ENCODE measurements around the gene IDUA.

IDUA gene

DNA sequence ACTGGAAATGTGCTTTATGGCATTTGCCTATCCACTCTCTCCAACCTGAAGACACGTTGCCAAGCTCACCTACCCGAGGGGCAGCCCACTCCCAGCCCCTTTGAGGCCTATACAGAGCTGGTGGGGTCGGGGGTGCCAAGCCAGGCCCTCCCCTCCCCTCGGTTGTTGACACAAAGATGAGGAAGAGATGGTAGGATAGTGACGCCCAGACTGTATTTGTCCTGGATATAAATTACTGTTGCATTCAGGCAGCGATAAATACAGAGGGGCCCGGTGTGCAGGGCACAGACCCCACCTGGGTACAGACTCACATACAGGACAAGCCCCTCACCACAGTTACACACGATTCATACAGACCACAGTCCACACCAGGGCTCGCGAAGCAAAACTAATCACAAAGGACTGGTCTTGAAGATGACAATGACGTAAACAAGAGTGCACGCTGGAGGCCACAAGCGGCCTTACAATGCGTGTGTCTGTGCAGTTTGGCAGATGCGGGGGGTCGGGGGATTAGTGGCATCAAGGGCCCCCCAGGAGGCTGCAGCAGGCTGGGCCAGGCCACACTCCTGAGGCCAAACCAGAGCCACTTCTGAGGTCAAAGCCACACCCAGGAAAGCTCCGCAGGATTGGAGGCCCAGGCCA, 28.0 kb upstream of the IDUA start:
- DNase-seq (ENCODE audit: extremely low spot score), result no peak
- TF ChIP-seq HDGF (IDR thresholded peaks at IDR 0.05; ENCODE audit: borderline replicate concordance), result no peak
- TF ChIP-seq FOXA1 (IDR thresholded peaks at IDR 0.05), result no peak
- no peak for TF ChIP-seq ZNF384 (IDR thresholded peaks at IDR 0.05)
- no peak for TF ChIP-seq FOXM1 (IDR thresholded peaks at IDR 0.05; ENCODE audit: borderline replicate concordance)
- TF ChIP-seq SUZ12 (IDR thresholded peaks at IDR 0.05), result no peak
- TF ChIP-seq CTBP1 (IDR thresholded peaks at IDR 0.05; ENCODE audit: borderline replicate concordance), result no peak
- TF ChIP-seq ARNT (IDR thresholded peaks at IDR 0.05), result no peak
- no peak for TF ChIP-seq ELF4 (IDR thresholded peaks at IDR 0.05)
- TF ChIP-seq L3MBTL2 (conservative IDR thresholded peaks at IDR 0.05), result no peak
- no peak for TF ChIP-seq NFRKB (IDR thresholded peaks at IDR 0.05)
- TF ChIP-seq LEF1 (IDR thresholded peaks at IDR 0.05; ENCODE audit: borderline replicate concordance), result no peak
- TF ChIP-seq TARDBP (IDR thresholded peaks at IDR 0.05), result no peak
- no peak for TF ChIP-seq FOXK2 (IDR thresholded peaks at IDR 0.05)
- TF ChIP-seq SP1 (IDR thresholded peaks at IDR 0.05), result no peak
- no peak for TF ChIP-seq BHLHE40 (IDR thresholded peaks at IDR 0.05; ENCODE audit: borderline replicate concordance)
- TF ChIP-seq, protein P1, sequence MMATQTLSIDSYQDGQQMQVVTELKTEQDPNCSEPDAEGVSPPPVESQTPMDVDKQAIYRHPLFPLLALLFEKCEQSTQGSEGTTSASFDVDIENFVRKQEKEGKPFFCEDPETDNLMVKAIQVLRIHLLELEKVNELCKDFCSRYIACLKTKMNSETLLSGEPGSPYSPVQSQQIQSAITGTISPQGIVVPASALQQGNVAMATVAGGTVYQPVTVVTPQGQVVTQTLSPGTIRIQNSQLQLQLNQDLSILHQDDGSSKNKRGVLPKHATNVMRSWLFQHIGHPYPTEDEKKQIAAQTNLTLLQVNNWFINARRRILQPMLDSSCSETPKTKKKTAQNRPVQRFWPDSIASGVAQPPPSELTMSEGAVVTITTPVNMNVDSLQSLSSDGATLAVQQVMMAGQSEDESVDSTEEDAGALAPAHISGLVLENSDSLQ (IDR thresholded peaks at IDR 0.05), result no peak
- ChIA-PET POLR2A (interaction anchor here (1.3 kb wide), 1 partner anchor 28 kb away, joined by 4 read pairs; the partner anchor contains the start of gene IDUA), CTCF (no interaction called here)

DNA sequence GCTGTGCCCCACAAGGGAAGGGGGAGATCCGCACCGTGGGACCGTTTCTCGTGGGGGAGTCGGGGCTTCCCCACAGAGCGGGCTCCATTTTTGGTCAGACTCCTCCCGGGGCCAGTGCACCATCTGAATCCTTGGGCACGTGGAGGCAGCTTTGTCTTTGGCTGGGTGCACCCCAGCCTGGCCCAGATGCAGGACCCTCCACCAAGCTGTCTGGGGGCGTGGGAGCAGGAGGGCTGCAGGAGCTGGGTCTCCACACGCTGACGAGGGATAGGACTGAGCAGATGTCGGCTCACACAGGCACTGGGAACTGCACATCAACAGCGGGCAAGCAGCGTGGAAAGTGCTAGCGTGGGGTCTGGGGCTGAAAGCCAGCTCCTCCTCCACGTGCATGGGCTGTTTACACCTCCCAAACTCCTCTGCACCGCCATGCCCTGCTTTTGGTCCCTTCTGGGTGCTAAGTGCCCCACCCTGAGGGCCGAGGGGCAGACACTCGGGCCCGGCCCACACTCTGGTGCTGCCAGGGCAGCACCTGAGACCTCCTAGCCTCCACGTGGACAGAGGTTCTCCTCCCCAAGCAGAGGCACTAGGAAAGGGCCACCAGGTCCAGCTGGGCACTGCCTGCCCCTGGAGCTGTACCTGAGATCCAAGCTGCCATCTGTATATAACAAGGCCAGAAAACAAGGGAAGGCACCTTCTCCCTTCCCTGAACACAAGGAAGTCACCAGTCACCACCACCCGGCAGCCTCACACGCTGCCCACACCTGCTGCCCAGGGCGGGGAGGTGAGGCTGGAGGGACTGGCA, 27.3 kb upstream of the IDUA start:
- POLR2A ChIA-PET, result interaction anchor here (1.3 kb wide), 1 partner anchor 28 kb away, joined by 4 read pairs; the partner anchor contains the start of gene IDUA
- no peak for DNase-seq (ENCODE audit: extremely low spot score)
- TF ChIP-seq ZNF384 (IDR thresholded peaks at IDR 0.05) (no peak), HDGF (IDR thresholded peaks at IDR 0.05; ENCODE audit: borderline replicate concordance) (no peak), BHLHE40 (IDR thresholded peaks at IDR 0.05; ENCODE audit: borderline replicate concordance) (no peak), FOXA1 (IDR thresholded peaks at IDR 0.05) (no peak), SP1 (IDR thresholded peaks at IDR 0.05) (no peak), NFRKB (IDR thresholded peaks at IDR 0.05) (no peak), LEF1 (IDR thresholded peaks at IDR 0.05; ENCODE audit: borderline replicate concordance) (no peak), ELF4 (IDR thresholded peaks at IDR 0.05) (no peak), CTBP1 (IDR thresholded peaks at IDR 0.05; ENCODE audit: borderline replicate concordance) (no peak), FOXK2 (IDR thresholded peaks at IDR 0.05) (no peak), L3MBTL2 (conservative IDR thresholded peaks at IDR 0.05) (no peak), ARNT (IDR thresholded peaks at IDR 0.05) (no peak), SUZ12 (IDR thresholded peaks at IDR 0.05) (no peak), TARDBP (IDR thresholded peaks at IDR 0.05) (no peak), FOXM1 (IDR thresholded peaks at IDR 0.05; ENCODE audit: borderline replicate concordance) (no peak)
- CTCF ChIA-PET, result no interaction called here

DNA sequence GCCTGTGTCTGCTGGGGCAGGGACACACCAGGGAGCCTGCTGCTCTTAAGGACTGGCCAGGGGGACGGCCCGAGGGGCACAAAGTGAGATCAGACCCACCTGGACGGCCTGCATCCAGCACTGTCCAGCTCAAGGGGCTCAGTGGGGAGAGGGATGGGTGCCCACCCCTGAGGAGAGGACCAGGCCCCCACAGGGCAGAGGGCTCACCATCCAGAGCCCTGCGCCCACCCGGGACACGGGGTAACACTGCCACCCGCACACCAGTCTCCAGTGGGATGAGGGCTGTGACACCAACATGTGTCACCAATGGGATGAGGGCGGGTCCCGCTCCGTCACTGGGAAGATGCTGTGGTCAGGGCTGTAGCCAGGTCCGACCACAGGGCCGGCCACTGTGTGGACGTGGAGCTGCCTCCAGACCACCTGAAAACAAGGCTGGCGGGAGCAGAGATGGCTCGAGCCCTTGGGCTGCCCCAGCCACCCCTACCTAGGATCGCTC, 26.7 kb upstream of the IDUA start:
- CTCF ChIA-PET, result no interaction called here
- POLR2A ChIA-PET, result interaction anchor here (1.3 kb wide), 1 partner anchor 27 kb away, joined by 4 read pairs; the partner anchor contains the start of gene IDUA
- DNase-seq (ENCODE audit: extremely low spot score), result no peak
- TF ChIP-seq ELF4 (IDR thresholded peaks at IDR 0.05), result no peak
- TF ChIP-seq BHLHE40 (IDR thresholded peaks at IDR 0.05; ENCODE audit: borderline replicate concordance), result no peak
- TF ChIP-seq FOXA1 (IDR thresholded peaks at IDR 0.05), result no peak
- TF ChIP-seq, protein P1 (IDR thresholded peaks at IDR 0.05), result no peak
- TF ChIP-seq ARNT (IDR thresholded peaks at IDR 0.05), result no peak
- no peak for TF ChIP-seq NFRKB (IDR thresholded peaks at IDR 0.05)
- no peak for TF ChIP-seq SP1 (IDR thresholded peaks at IDR 0.05)
- no peak for TF ChIP-seq TARDBP (IDR thresholded peaks at IDR 0.05)
- TF ChIP-seq LEF1 (IDR thresholded peaks at IDR 0.05; ENCODE audit: borderline replicate concordance), result no peak
- no peak for TF ChIP-seq FOXM1 (IDR thresholded peaks at IDR 0.05; ENCODE audit: borderline replicate concordance)
- no peak for TF ChIP-seq FOXK2 (IDR thresholded peaks at IDR 0.05)

DNA sequence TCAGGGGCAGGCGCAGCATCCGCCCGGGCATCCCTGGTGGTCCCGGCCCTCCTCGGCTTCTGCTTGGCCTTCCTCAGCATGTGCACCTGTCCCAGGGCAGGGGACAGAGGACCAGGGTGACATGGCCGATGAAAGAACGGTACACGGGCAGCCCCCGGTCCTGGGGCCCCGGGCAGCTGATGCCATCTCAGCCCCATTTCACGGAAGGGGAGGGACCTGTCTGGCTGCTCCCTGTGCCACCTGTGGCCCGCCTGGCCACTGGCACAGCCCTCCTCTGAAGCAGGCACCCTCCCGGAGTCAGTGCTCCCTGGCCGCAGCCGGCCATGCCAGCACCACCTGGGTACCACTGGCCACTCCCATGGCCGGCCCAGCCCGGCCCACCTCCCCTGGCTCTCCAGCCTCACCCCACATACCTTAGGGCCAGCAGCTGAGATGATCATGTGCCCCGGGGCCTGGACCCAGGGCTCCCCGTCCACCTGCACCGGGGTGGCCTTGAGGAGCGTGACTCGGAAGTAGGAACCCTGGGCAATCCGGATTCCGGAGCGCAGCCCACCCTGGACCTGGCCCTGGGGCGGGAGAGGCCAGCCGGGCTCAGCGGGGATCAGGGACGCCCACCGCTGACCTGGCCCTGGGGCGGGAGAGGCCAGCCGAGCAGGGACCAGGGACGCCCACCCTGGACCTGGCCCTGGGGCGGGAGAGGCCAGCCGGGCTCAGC, 26.1 kb upstream of the IDUA start:
- TF ChIP-seq TARDBP (IDR thresholded peaks at IDR 0.05), result no peak
- TF ChIP-seq FOXK2 (IDR thresholded peaks at IDR 0.05), result no peak
- TF ChIP-seq ELF4 (IDR thresholded peaks at IDR 0.05), result no peak
- no peak for TF ChIP-seq SUZ12 (IDR thresholded peaks at IDR 0.05)
- TF ChIP-seq CTBP1 (IDR thresholded peaks at IDR 0.05; ENCODE audit: borderline replicate concordance), result no peak
- no peak for TF ChIP-seq LEF1 (IDR thresholded peaks at IDR 0.05; ENCODE audit: borderline replicate concordance)
- TF ChIP-seq ZNF384 (IDR thresholded peaks at IDR 0.05), result no peak
- TF ChIP-seq BHLHE40 (IDR thresholded peaks at IDR 0.05; ENCODE audit: borderline replicate concordance), result no peak
- no peak for TF ChIP-seq FOXA1 (IDR thresholded peaks at IDR 0.05)
- TF ChIP-seq L3MBTL2 (conservative IDR thresholded peaks at IDR 0.05), result no peak
- TF ChIP-seq, protein P1 (IDR thresholded peaks at IDR 0.05), result no peak
- no peak for TF ChIP-seq ARNT (IDR thresholded peaks at IDR 0.05)
- TF ChIP-seq FOXM1 (IDR thresholded peaks at IDR 0.05; ENCODE audit: borderline replicate concordance), result no peak
- TF ChIP-seq HDGF (IDR thresholded peaks at IDR 0.05; ENCODE audit: borderline replicate concordance), result no peak
- TF ChIP-seq NFRKB (IDR thresholded peaks at IDR 0.05), result no peak
- TF ChIP-seq SP1 (IDR thresholded peaks at IDR 0.05), result no peak
- POLR2A ChIA-PET, result no interaction called here
- CTCF ChIA-PET, result no interaction called here
- no peak for DNase-seq (ENCODE audit: extremely low spot score)
